GM12864 (cell line): ENCODE results near the gene ARHGAP24.
"Not testable (repeated sequence)": the region's sequence is repeated elsewhere in the genome, so short reads cannot be mapped to it uniquely, and the experiment has no call there.

ENCODE experiments used
- DNase-seq: peaks from one replicate; pipeline ENCODE4 v3.0.0-alpha.2; 2011; ENCODE audit warnings: low read depth
- H3K4me3 ChIP-seq: 2 replicates; pipeline ENCODE4 v1.5.1; 2011; ENCODE audit warnings: mild to moderate bottlenecking, low read depth, low read length, control low read depth
- TF ChIP-seq, protein P1 (sequence below): IDR thresholded peaks from 2 replicates; pipeline ENCODE4 v1.5.1; 2011; ENCODE audit warnings: low read depth, mild to moderate bottlenecking, moderate library complexity, low read length, control low read depth, inconsistent platforms; ENCODE audit errors: missing control alignments

The ARHGAP24 gene

GRCh38 chr4:85907001-85907400, 432.1 kb downstream of the ARHGAP24 start:
- TF ChIP-seq, protein P1, sequence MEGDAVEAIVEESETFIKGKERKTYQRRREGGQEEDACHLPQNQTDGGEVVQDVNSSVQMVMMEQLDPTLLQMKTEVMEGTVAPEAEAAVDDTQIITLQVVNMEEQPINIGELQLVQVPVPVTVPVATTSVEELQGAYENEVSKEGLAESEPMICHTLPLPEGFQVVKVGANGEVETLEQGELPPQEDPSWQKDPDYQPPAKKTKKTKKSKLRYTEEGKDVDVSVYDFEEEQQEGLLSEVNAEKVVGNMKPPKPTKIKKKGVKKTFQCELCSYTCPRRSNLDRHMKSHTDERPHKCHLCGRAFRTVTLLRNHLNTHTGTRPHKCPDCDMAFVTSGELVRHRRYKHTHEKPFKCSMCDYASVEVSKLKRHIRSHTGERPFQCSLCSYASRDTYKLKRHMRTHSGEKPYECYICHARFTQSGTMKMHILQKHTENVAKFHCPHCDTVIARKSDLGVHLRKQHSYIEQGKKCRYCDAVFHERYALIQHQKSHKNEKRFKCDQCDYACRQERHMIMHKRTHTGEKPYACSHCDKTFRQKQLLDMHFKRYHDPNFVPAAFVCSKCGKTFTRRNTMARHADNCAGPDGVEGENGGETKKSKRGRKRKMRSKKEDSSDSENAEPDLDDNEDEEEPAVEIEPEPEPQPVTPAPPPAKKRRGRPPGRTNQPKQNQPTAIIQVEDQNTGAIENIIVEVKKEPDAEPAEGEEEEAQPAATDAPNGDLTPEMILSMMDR: no peak
- no peak overlapping the region for H3K4me3 ChIP-seq
- no peak for DNase-seq

DNA sequence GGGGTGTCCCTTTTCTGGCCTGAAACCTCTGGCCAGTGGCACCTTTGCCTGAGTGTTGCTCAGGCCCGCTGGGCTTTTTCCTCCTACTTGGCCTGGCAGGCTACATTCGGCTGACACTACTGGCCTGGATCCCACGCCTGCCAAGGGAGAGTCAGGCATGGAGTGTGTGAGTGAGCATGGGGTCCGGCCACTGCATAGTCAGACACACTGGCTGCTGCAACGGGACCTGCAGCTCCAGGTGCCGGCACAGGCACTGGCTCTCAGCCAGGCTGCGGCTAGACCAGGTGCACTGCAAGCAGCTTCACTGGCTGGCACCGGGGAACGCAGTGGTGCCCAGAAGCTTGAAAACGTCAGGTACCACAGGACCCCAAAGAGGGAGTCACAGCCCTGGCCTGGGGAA, 434.9 kb downstream of the ARHGAP24 start:
- TF ChIP-seq, protein P1: no peak
- DNase-seq: no peak
- no peak overlapping the region for H3K4me3 ChIP-seq

GRCh38 chr4:85910985-85911384, 436.0 kb downstream of the ARHGAP24 start:
- DNase-seq: no peak
- no peak overlapping the region for H3K4me3 ChIP-seq
- TF ChIP-seq, protein P1: no peak

GRCh38 chr4:85913931-85914694, 439.2 kb downstream of the ARHGAP24 start:
- DNase-seq: no peak

GRCh38 chr4:85915570-85915969, 440.6 kb downstream of the ARHGAP24 start:
- DNase-seq, H3K4me3 ChIP-seq: not testable (repeated sequence)

More at GRCh38 chr4:85913931-85914694, 439.2 kb downstream of the ARHGAP24 start:
- TF ChIP-seq, protein P1: no peak
- no peak overlapping the region for H3K4me3 ChIP-seq

GRCh38 chr4:85919200-85919887, 444.4 kb downstream of the ARHGAP24 start:
- H3K4me3 ChIP-seq: no peak overlapping the region
- TF ChIP-seq, protein P1: no peak
- no peak for DNase-seq

- TF ChIP-seq, protein P1: no peak
- H3K4me3 ChIP-seq: no peak overlapping the region
- no peak for DNase-seq
These were observed 450.1 kb downstream of the ARHGAP24 start for GRCh38 chr4:85925071-85925470.
